ENCODE measurements around the gene PTPMT1.
A peak's percentile ranks its signal among the peaks of the same experiment; 100 is the strongest.

Gene PTPMT1

DNA sequence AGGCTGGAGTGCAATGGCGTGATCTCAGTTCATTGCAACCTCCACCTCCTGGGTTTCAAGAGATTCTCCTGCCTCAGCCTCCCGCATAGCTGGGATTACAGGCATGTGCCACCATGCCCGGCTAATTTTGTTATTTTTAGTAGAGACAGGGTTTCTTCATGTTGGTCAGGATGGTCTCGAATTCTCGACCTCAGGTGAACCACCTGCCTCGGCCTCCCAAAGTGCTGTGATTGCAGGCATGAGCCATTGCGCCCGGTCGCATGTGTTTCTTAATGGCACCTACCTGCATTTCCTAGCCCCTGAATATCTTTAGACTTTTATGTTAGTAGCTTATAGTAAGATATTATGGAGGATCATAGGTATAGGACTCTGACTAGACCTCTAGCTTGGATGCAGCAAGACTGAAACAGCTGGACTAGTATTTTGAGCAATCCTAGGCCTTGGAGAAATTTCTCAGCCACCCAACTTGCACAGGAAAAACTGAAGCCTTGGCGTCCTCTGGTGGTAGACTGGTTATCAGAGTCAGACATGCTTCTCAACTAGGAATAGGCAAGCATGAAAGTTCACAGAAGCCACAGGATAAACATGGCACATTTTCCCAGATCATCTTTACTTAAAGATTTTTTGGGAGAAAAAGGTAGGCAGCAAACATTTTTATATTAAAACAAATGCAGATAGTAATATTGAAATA is 51.5 kb downstream of the PTPMT1 start:
- DNase-seq = peak; percentile 9

DNA sequence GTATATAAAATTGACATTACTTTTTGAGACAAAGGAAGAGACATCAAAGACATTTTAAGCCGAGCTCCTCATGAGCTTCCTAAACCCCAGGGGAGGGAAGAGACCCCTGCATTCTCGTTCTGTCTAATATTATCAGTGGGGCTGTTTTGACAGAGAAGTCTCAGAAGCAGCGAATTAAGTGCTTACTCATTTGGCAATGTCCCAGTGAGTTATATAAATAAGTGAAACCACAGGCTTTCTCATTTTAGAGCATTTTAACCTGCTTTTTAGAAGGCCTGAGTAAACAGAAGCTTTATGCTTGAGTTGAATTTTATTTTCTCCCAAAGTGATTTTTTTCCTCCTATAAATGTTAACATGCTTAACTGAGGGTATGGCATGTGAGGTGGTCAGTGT is 52.0 kb downstream of the PTPMT1 start:
- no peak for DNase-seq

DNA sequence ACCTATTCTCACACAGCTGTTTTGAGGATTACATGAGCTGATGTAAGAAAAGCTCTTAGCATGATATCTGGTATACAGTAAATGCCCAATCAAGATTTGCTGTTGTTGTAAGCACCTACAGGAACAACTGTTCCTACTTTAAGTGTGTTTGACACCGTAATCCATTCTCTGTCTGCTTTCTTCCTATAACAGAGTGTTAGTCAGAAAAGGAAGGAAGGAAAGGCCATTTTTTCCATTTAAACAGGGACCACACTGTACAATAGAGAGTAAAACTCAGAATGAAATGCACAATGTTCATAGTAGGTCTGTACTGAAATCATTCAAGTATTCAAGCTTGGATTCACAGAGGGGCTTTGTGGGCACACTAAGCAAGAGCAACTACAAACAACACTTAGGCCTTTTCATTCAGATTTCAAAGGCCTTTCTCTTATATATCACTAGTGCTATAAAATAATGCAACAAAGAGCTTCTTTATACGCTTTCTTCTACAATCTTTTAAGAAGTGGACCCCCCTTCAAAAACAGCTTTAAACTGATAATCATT is 55.5 kb downstream of the PTPMT1 start:
- no peak for DNase-seq

Measured in stimulated activated CD4-positive, alpha-beta T cell treated with anti-CD3 and anti-CD28 coated beads, Interleukin-4, amount 100 ng/mL, for 24 hours (primary cell).